ENCODE data around the gene FOXI1. TPM values are rescaled to one million over a fixed set of nuclear protein-coding genes. Genes with fewer than 3 reads are reported as not detected.

Gene FOXI1
- not detected for total RNA-seq
- long read RNA-seq = 0 reads

- DNase-seq (ENCODE audit: low spot score) = no peak
Observed at GRCh38 chr5:170105642-170106611, at the start of gene FOXI1. Gene FOXI1 (plus strand): TSS chr5:170105897. CDS start chr5:170105958, 61 bp downstream.

- DNase-seq (ENCODE audit: low spot score) = no peak
Observed at GRCh38 chr5:170056561-170057267, 49.0 kb upstream of the FOXI1 start.

- no peak for DNase-seq (ENCODE audit: low spot score)
Observed at GRCh38 chr5:170057311-170057710, 48.4 kb upstream of the FOXI1 start.

GRCh38 chr5:170059221-170059620 lies 46.5 kb upstream of the FOXI1 start:
- DNase-seq (ENCODE audit: low spot score) = no peak

- DNase-seq (ENCODE audit: low spot score) = no peak
Observed at GRCh38 chr5:170067152-170067551, 38.5 kb upstream of the FOXI1 start.

- no peak for DNase-seq (ENCODE audit: low spot score)
Observed at GRCh38 chr5:170067574-170068170, 38.0 kb upstream of the FOXI1 start.

- DNase-seq (ENCODE audit: low spot score) = no peak
Observed at GRCh38 chr5:170069512-170069911, 36.2 kb upstream of the FOXI1 start.

- no peak for DNase-seq (ENCODE audit: low spot score)
Observed at GRCh38 chr5:170070556-170071412, 34.9 kb upstream of the FOXI1 start.

- no peak for DNase-seq (ENCODE audit: low spot score)
Observed at GRCh38 chr5:170071748-170072147, 33.9 kb upstream of the FOXI1 start.

GRCh38 chr5:170075696-170076095 lies 30.0 kb upstream of the FOXI1 start:
- DNase-seq (ENCODE audit: low spot score) = no peak

GRCh38 chr5:170076211-170076610 lies 29.5 kb upstream of the FOXI1 start:
- DNase-seq (ENCODE audit: low spot score) = no peak

- DNase-seq (ENCODE audit: low spot score) = no peak
Observed at GRCh38 chr5:170076739-170077138, 29.0 kb upstream of the FOXI1 start.

GRCh38 chr5:170077526-170077925 lies 28.2 kb upstream of the FOXI1 start:
- no peak for DNase-seq (ENCODE audit: low spot score)

- no peak for DNase-seq (ENCODE audit: low spot score)
Observed at GRCh38 chr5:170078458-170078857, 27.2 kb upstream of the FOXI1 start.

- DNase-seq (ENCODE audit: low spot score) = no peak
Observed at GRCh38 chr5:170078931-170079330, 26.8 kb upstream of the FOXI1 start.

- DNase-seq (ENCODE audit: low spot score) = no peak
Observed at GRCh38 chr5:170080217-170080616, 25.5 kb upstream of the FOXI1 start.

- no peak for DNase-seq (ENCODE audit: low spot score)
Observed at GRCh38 chr5:170080786-170081445, 24.8 kb upstream of the FOXI1 start.

GRCh38 chr5:170081616-170082015 lies 24.1 kb upstream of the FOXI1 start:
- no peak for DNase-seq (ENCODE audit: low spot score)

- DNase-seq (ENCODE audit: low spot score) = no peak
Observed at GRCh38 chr5:170082701-170083100, 23.0 kb upstream of the FOXI1 start.

GRCh38 chr5:170087168-170087817 lies 18.4 kb upstream of the FOXI1 start:
- DNase-seq (ENCODE audit: low spot score) = no peak
